Measurements from ENCODE around the gene MAGEA1.

Gene MAGEA1

GRCh38 chrX:153153516-153153915 lies 25.6 kb upstream of the MAGEA1 start:
- Histone ChIP-seq H3K27me3 (ENCODE audit: insufficient read depth, low read length, poor library complexity, severe bottlenecking) (no peaks in the 10 kb centered on the region), H3F3A (ENCODE audit: low read depth) (no peaks in the 10 kb centered on the region), H3K9ac (ENCODE audit: low read depth, low read length, poor library complexity, severe bottlenecking) (no peak overlapping the region), H3K36me3 (ENCODE audit: insufficient read depth, low read length) (no peaks in the 10 kb centered on the region), H2AFZ (ENCODE audit: low read length) (no peak overlapping the region), H3K4me2 (ENCODE audit: low read depth, low read length, poor library complexity, severe bottlenecking) (no peak overlapping the region), H3K9me2 (replicated peaks; ENCODE audit: low read depth, low read length) (no peaks in the 10 kb centered on the region), H3K79me2 (ENCODE audit: insufficient read depth, low read length) (no peaks in the 10 kb centered on the region), H3K9me3 (ENCODE audit: insufficient read depth, low read depth, low read length) (no peaks in the 10 kb centered on the region), H4K20me1 (ENCODE audit: insufficient read depth, low read length, poor library complexity, severe bottlenecking) (no peaks in the 10 kb centered on the region), H3K4me3 (ENCODE audit: low read length, poor library complexity, severe bottlenecking) (no peak overlapping the region), H3K4me1 (ENCODE audit: insufficient read depth, low read length, poor library complexity, severe bottlenecking) (no peaks in the 10 kb centered on the region)
- no peak for TF ChIP-seq CTCF (conservative IDR thresholded peaks at IDR 0.05; ENCODE audit: low read length)
- no peak for TF ChIP-seq EZH2phosphoT487 (IDR thresholded peaks at IDR 0.05; ENCODE audit: borderline replicate concordance)

GRCh38 chrX:153157450-153157849 lies 21.6 kb upstream of the MAGEA1 start:
- TF ChIP-seq CTCF (conservative IDR thresholded peaks at IDR 0.05; ENCODE audit: low read length) (no peak), EZH2phosphoT487 (IDR thresholded peaks at IDR 0.05; ENCODE audit: borderline replicate concordance) (no peak)
- no peaks in the 10 kb centered on the region for H3K27me3 ChIP-seq (ENCODE audit: insufficient read depth, low read length, poor library complexity, severe bottlenecking)

GRCh38 chrX:153158319-153158718 lies 20.8 kb upstream of the MAGEA1 start:
- TF ChIP-seq CTCF (conservative IDR thresholded peaks at IDR 0.05; ENCODE audit: low read length) (no peak), EZH2phosphoT487 (IDR thresholded peaks at IDR 0.05; ENCODE audit: borderline replicate concordance) (no peak)
- Histone ChIP-seq H3F3A (ENCODE audit: low read depth) (no peaks in the 10 kb centered on the region), H3K27me3 (ENCODE audit: insufficient read depth, low read length, poor library complexity, severe bottlenecking) (no peaks in the 10 kb centered on the region), H3K4me2 (ENCODE audit: low read depth, low read length, poor library complexity, severe bottlenecking) (no peak overlapping the region), H3K4me3 (ENCODE audit: low read length, poor library complexity, severe bottlenecking) (no peak overlapping the region), H3K79me2 (ENCODE audit: insufficient read depth, low read length) (no peaks in the 10 kb centered on the region), H3K36me3 (ENCODE audit: insufficient read depth, low read length) (no peaks in the 10 kb centered on the region), H3K9me3 (ENCODE audit: insufficient read depth, low read depth, low read length) (no peaks in the 10 kb centered on the region), H3K9ac (ENCODE audit: low read depth, low read length, poor library complexity, severe bottlenecking) (no peak overlapping the region), H3K4me1 (ENCODE audit: insufficient read depth, low read length, poor library complexity, severe bottlenecking) (no peaks in the 10 kb centered on the region), H3K9me2 (replicated peaks; ENCODE audit: low read depth, low read length) (no peaks in the 10 kb centered on the region), H2AFZ (ENCODE audit: low read length) (no peak overlapping the region), H4K20me1 (ENCODE audit: insufficient read depth, low read length, poor library complexity, severe bottlenecking) (no peaks in the 10 kb centered on the region)

More at GRCh38 chrX:153157450-153157849, 21.6 kb upstream of the MAGEA1 start:
- H3K36me3 ChIP-seq (ENCODE audit: insufficient read depth, low read length), result no peaks in the 10 kb centered on the region
- no peaks in the 10 kb centered on the region for H3K4me1 ChIP-seq (ENCODE audit: insufficient read depth, low read length, poor library complexity, severe bottlenecking)
- H3K9me3 ChIP-seq (ENCODE audit: insufficient read depth, low read depth, low read length), result no peaks in the 10 kb centered on the region
- H3K4me3 ChIP-seq (ENCODE audit: low read length, poor library complexity, severe bottlenecking), result no peak overlapping the region
- no peaks in the 10 kb centered on the region for H3K79me2 ChIP-seq (ENCODE audit: insufficient read depth, low read length)
- H3K9me2 ChIP-seq (replicated peaks; ENCODE audit: low read depth, low read length), result no peaks in the 10 kb centered on the region
- H3F3A ChIP-seq (ENCODE audit: low read depth), result no peaks in the 10 kb centered on the region
- no peak overlapping the region for H3K4me2 ChIP-seq (ENCODE audit: low read depth, low read length, poor library complexity, severe bottlenecking)
- H3K9ac ChIP-seq (ENCODE audit: low read depth, low read length, poor library complexity, severe bottlenecking), result no peak overlapping the region
- no peaks in the 10 kb centered on the region for H4K20me1 ChIP-seq (ENCODE audit: insufficient read depth, low read length, poor library complexity, severe bottlenecking)
- H2AFZ ChIP-seq (ENCODE audit: low read length), result no peak overlapping the region
